Measurements from ENCODE around the gene NDUFAF7. TPM values are rescaled to one million over a fixed set of nuclear protein-coding genes. Genes with fewer than 3 reads are reported as not detected.

The NDUFAF7 gene
- polyA plus RNA-seq, 1 donor (not counting 4 experiments of a cell fraction or from before 2014, with no cell fraction given) = 27.7 TPM

- no peak for FAIRE-seq
Observed at GRCh38 chr2:37295469-37296073, 64.1 kb downstream of the NDUFAF7 start.

GRCh38 chr2:37297632-37298031 lies 66.2 kb downstream of the NDUFAF7 start:
- no peak for FAIRE-seq
- no peak overlapping the region for H3K9ac ChIP-seq (ENCODE audit: control insufficient read depth, extremely low read depth, insufficient read depth, low read length)
- DNase-seq (ENCODE audit: low read depth, low spot score) = no peak
- peaks cover 47% of the 10 kb centered on the region for H3K79me2 ChIP-seq (ENCODE audit: control insufficient read depth, insufficient read depth, low read length)
- no peaks in the 10 kb centered on the region for H3K27me3 ChIP-seq (ENCODE audit: control insufficient read depth, extremely low read depth, insufficient read depth, low read length)
- H3K9me3 ChIP-seq (ENCODE audit: control insufficient read depth, low read depth, low read length) = no peaks in the 10 kb centered on the region
- H3K36me3 ChIP-seq (ENCODE audit: control insufficient read depth in 2 of 2, extremely low read depth in 1 of 2, insufficient read depth in 2 of 2, low read length in 2 of 2) = peaks cover 0 to under 1% of the 10 kb centered on the region in 2 experiments
- H3K27ac ChIP-seq (ENCODE audit: control insufficient read depth, insufficient read depth, low read length) = no peak overlapping the region
- TF ChIP-seq EZH2 (IDR thresholded peaks at IDR 0.05; ENCODE audit: low read length) = no peak
- TF ChIP-seq CTCF (optimal IDR thresholded peaks at IDR 0.05 in 1 of 3, IDR thresholded peaks at IDR 0.05 in 1 of 3, conservative IDR thresholded peaks at IDR 0.05 in 1 of 3; ENCODE audit: extremely low read depth in 1 of 3, insufficient read depth in 2 of 3, low read length in 3 of 3) = no peak
- no peak overlapping the region for H3K4me3 ChIP-seq (ENCODE audit: control insufficient read depth in 2 of 3, extremely low read depth in 1 of 3, insufficient read depth in 2 of 3, low read depth in 1 of 3, low read length in 3 of 3)
- no peak overlapping the region for H2AFZ ChIP-seq (ENCODE audit: control insufficient read depth, low read length)
- no peaks in the 10 kb centered on the region for H3K9me1 ChIP-seq (ENCODE audit: control insufficient read depth, extremely low read depth, insufficient read depth, low read length)
- dilution Hi-C loops (cut with MboI; ENCODE audit: extremely low pct_ligation_motif_present, low sequenced_read_pairs) = no loop called here
- no peaks in the 10 kb centered on the region for H4K20me1 ChIP-seq (ENCODE audit: control insufficient read depth, extremely low read depth, insufficient read depth, low read length)
- peaks cover 12% of the 10 kb centered on the region for H3K4me1 ChIP-seq (ENCODE audit: control insufficient read depth, extremely low read depth, insufficient read depth, low read length)
- H3K4me2 ChIP-seq (ENCODE audit: control insufficient read depth, extremely low read depth, insufficient read depth, low read depth, low read length) = no peak overlapping the region

More at GRCh38 chr2:37295469-37296073, 64.1 kb downstream of the NDUFAF7 start:
- H3K4me1 ChIP-seq (ENCODE audit: control insufficient read depth, extremely low read depth, insufficient read depth, low read length) = peaks cover 5% of the 10 kb centered on the region
- H3K36me3 ChIP-seq (ENCODE audit: control insufficient read depth in 2 of 2, extremely low read depth in 1 of 2, insufficient read depth in 2 of 2, low read length in 2 of 2) = peaks cover 2 to 3% of the 10 kb centered on the region in 2 experiments
- H3K9ac ChIP-seq (ENCODE audit: control insufficient read depth, extremely low read depth, insufficient read depth, low read length) = no peak overlapping the region
- no peaks in the 10 kb centered on the region for H3K27me3 ChIP-seq (ENCODE audit: control insufficient read depth, extremely low read depth, insufficient read depth, low read length)
- peaks cover 40% of the 10 kb centered on the region for H3K79me2 ChIP-seq (ENCODE audit: control insufficient read depth, insufficient read depth, low read length)
- DNase-seq (ENCODE audit: low read depth, low spot score) = no peak
- H3K4me2 ChIP-seq (ENCODE audit: control insufficient read depth, extremely low read depth, insufficient read depth, low read depth, low read length) = no peak overlapping the region
- TF ChIP-seq EZH2 (IDR thresholded peaks at IDR 0.05; ENCODE audit: low read length) (no peak), CTCF (optimal IDR thresholded peaks at IDR 0.05 in 1 of 3, IDR thresholded peaks at IDR 0.05 in 1 of 3, conservative IDR thresholded peaks at IDR 0.05 in 1 of 3; ENCODE audit: extremely low read depth in 1 of 3, insufficient read depth in 2 of 3, low read length in 3 of 3) (no peak)
- dilution Hi-C loops (cut with MboI; ENCODE audit: extremely low pct_ligation_motif_present, low sequenced_read_pairs) = no loop called here
- no peaks in the 10 kb centered on the region for H3K9me1 ChIP-seq (ENCODE audit: control insufficient read depth, extremely low read depth, insufficient read depth, low read length)
- no peak overlapping the region for H3K27ac ChIP-seq (ENCODE audit: control insufficient read depth, insufficient read depth, low read length)
- H4K20me1 ChIP-seq (ENCODE audit: control insufficient read depth, extremely low read depth, insufficient read depth, low read length) = no peaks in the 10 kb centered on the region
- H3K9me3 ChIP-seq (ENCODE audit: control insufficient read depth, low read depth, low read length) = no peaks in the 10 kb centered on the region
- no peak overlapping the region for H3K4me3 ChIP-seq (ENCODE audit: control insufficient read depth in 2 of 3, extremely low read depth in 1 of 3, insufficient read depth in 2 of 3, low read depth in 1 of 3, low read length in 3 of 3)
- H2AFZ ChIP-seq (ENCODE audit: control insufficient read depth, low read length) = no peak overlapping the region

Other genes with a start within 250 kb of the NDUFAF7 start
- 12.4 to 21.1 TPM (median 20.0 TPM) in 3 replicates for gene HEATR5B, start 147.3 kb upstream of the NDUFAF7 start, polyA plus RNA-seq
- gene GPATCH11, start 147.1 kb upstream of the NDUFAF7 start, polyA plus RNA-seq = 2.5 to 4.9 TPM (median 3.1 TPM) in 3 replicates
- gene EIF2AK2, start 74.7 kb upstream of the NDUFAF7 start, polyA plus RNA-seq = 27.6 to 54.6 TPM (median 38.2 TPM) in 3 replicates
- gene SULT6B1, start 43.0 kb upstream of the NDUFAF7 start, polyA plus RNA-seq = not detected in 3 replicates
- 32.8 to 42.9 TPM (median 36.3 TPM) in 3 replicates for gene CEBPZOS, start 35.2 kb upstream of the NDUFAF7 start, polyA plus RNA-seq
- 16.8 to 33.8 TPM (median 16.9 TPM) in 3 replicates for gene CEBPZ, start 62 bp upstream of the NDUFAF7 start, polyA plus RNA-seq
- 17.6 to 25.4 TPM (median 19.9 TPM) in 3 replicates for gene PRKD3, start 93.2 kb downstream of the NDUFAF7 start, polyA plus RNA-seq
- gene QPCT, start 113.0 kb downstream of the NDUFAF7 start, polyA plus RNA-seq = 11.6 to 26.2 TPM (median 11.7 TPM) in 3 replicates